ENCODE data around the gene PLOD1.

PLOD1 gene

GRCh38 chr1:11934302-11935056, at the start of gene PLOD1:
TSS of gene PLOD1 (plus strand) at chr1:11934717. CDS start at chr1:11934780, 63 bp downstream.
- peak within 1 kb of the TSS; percentile 74 for H3K9ac ChIP-seq (ENCODE audit: low read depth, low read length, poor library complexity, severe bottlenecking)
- H3K4me3 ChIP-seq (ENCODE audit: low read length, poor library complexity, severe bottlenecking) = peak within 1 kb of the TSS; percentile 86
- peaks cover 23% of the 10 kb centered on the region for H3K79me2 ChIP-seq (ENCODE audit: insufficient read depth, low read length)
- no peaks in the 10 kb centered on the region for H3K27me3 ChIP-seq (ENCODE audit: insufficient read depth, low read length, poor library complexity, severe bottlenecking)
- no peak for TF ChIP-seq EZH2phosphoT487 (IDR thresholded peaks at IDR 0.05; ENCODE audit: borderline replicate concordance)
- no peak for TF ChIP-seq CTCF (conservative IDR thresholded peaks at IDR 0.05; ENCODE audit: low read length)
- H3K9me3 ChIP-seq (ENCODE audit: insufficient read depth, low read depth, low read length) = no peaks in the 10 kb centered on the region
- peaks cover 23% of the 10 kb centered on the region for H3K4me1 ChIP-seq (ENCODE audit: insufficient read depth, low read length, poor library complexity, severe bottlenecking)
- H4K20me1 ChIP-seq (ENCODE audit: insufficient read depth, low read length, poor library complexity, severe bottlenecking) = no peaks in the 10 kb centered on the region
- H3K4me2 ChIP-seq (ENCODE audit: low read depth, low read length, poor library complexity, severe bottlenecking) = peak within 1 kb of the TSS; percentile 95
- no peaks in the 10 kb centered on the region for H3K36me3 ChIP-seq (ENCODE audit: insufficient read depth, low read length)
- peak within 1 kb of the TSS; percentile 87 for H2AFZ ChIP-seq (ENCODE audit: low read length)
- no peaks in the 10 kb centered on the region for H3K9me2 ChIP-seq (replicated peaks; ENCODE audit: low read depth, low read length)
- H3F3A ChIP-seq (ENCODE audit: low read depth) = no peaks in the 10 kb centered on the region

GRCh38 chr1:11885916-11886315, 48.6 kb upstream of the PLOD1 start:
- no peak overlapping the region for H3K9ac ChIP-seq (ENCODE audit: low read depth, low read length, poor library complexity, severe bottlenecking)
- H2AFZ ChIP-seq (ENCODE audit: low read length) = no peak overlapping the region
- H3K4me2 ChIP-seq (ENCODE audit: low read depth, low read length, poor library complexity, severe bottlenecking) = no peak overlapping the region
- no peaks in the 10 kb centered on the region for H3K4me1 ChIP-seq (ENCODE audit: insufficient read depth, low read length, poor library complexity, severe bottlenecking)
- no peaks in the 10 kb centered on the region for H3K9me2 ChIP-seq (replicated peaks; ENCODE audit: low read depth, low read length)
- no peaks in the 10 kb centered on the region for H3K79me2 ChIP-seq (ENCODE audit: insufficient read depth, low read length)
- H3K9me3 ChIP-seq (ENCODE audit: insufficient read depth, low read depth, low read length) = no peaks in the 10 kb centered on the region
- no peaks in the 10 kb centered on the region for H3F3A ChIP-seq (ENCODE audit: low read depth)
- no peaks in the 10 kb centered on the region for H3K27me3 ChIP-seq (ENCODE audit: insufficient read depth, low read length, poor library complexity, severe bottlenecking)
- no peaks in the 10 kb centered on the region for H3K36me3 ChIP-seq (ENCODE audit: insufficient read depth, low read length)
- no peak for TF ChIP-seq CTCF (conservative IDR thresholded peaks at IDR 0.05; ENCODE audit: low read length)
- TF ChIP-seq EZH2phosphoT487 (IDR thresholded peaks at IDR 0.05; ENCODE audit: borderline replicate concordance) = no peak
- no peak overlapping the region for H3K4me3 ChIP-seq (ENCODE audit: low read length, poor library complexity, severe bottlenecking)
- no peaks in the 10 kb centered on the region for H4K20me1 ChIP-seq (ENCODE audit: insufficient read depth, low read length, poor library complexity, severe bottlenecking)

GRCh38 chr1:11886986-11887665, 47.4 kb upstream of the PLOD1 start:
- no peak overlapping the region for H3K4me3 ChIP-seq (ENCODE audit: low read length, poor library complexity, severe bottlenecking)
- no peaks in the 10 kb centered on the region for H3K9me3 ChIP-seq (ENCODE audit: insufficient read depth, low read depth, low read length)
- H3K4me1 ChIP-seq (ENCODE audit: insufficient read depth, low read length, poor library complexity, severe bottlenecking) = no peaks in the 10 kb centered on the region
- no peaks in the 10 kb centered on the region for H3K79me2 ChIP-seq (ENCODE audit: insufficient read depth, low read length)
- TF ChIP-seq CTCF (conservative IDR thresholded peaks at IDR 0.05; ENCODE audit: low read length) = no peak
- no peak for TF ChIP-seq EZH2phosphoT487 (IDR thresholded peaks at IDR 0.05; ENCODE audit: borderline replicate concordance)
- no peak overlapping the region for H3K9ac ChIP-seq (ENCODE audit: low read depth, low read length, poor library complexity, severe bottlenecking)
- no peaks in the 10 kb centered on the region for H3K9me2 ChIP-seq (replicated peaks; ENCODE audit: low read depth, low read length)
- no peaks in the 10 kb centered on the region for H3K36me3 ChIP-seq (ENCODE audit: insufficient read depth, low read length)
- no peak overlapping the region for H3K4me2 ChIP-seq (ENCODE audit: low read depth, low read length, poor library complexity, severe bottlenecking)
- no peaks in the 10 kb centered on the region for H3F3A ChIP-seq (ENCODE audit: low read depth)
- H2AFZ ChIP-seq (ENCODE audit: low read length) = no peak overlapping the region
- H3K27me3 ChIP-seq (ENCODE audit: insufficient read depth, low read length, poor library complexity, severe bottlenecking) = no peaks in the 10 kb centered on the region
- no peaks in the 10 kb centered on the region for H4K20me1 ChIP-seq (ENCODE audit: insufficient read depth, low read length, poor library complexity, severe bottlenecking)
